ENCODE measurements around the gene ITIH3. TPM values are rescaled to one million over a fixed set of nuclear protein-coding genes. Genes with fewer than 3 reads are reported as not detected.

Gene ITIH3
- total and polyA plus RNA-seq, 10 of the 15 experiments (the other 5 are each of a cell fraction or from before 2014, with no cell fraction given), result 0.07 to 0.17 (median 0.15) TPM; not detected in 7

DNA sequence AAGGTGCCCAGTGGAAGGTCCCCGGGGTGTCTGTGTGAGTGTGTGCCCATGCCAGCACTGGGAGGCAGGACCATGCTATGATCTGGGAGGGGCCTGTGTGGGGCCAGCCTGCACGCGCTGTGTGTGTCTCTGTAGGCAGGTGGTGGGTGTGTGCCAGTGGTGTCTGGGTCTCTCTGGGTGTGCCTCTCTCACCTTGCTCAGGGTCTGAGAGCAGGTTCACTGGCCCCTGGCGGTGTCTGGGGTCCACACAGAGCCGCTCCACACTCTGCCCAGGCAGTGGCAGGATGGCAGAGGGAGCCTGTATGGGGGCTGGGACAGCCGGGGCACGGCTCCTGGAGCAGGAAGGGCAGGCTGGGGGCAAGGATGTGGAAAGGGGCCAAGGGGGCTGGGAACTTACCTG is 23.3 kb downstream of the ITIH3 start:
- no peak for FAIRE-seq
- Histone ChIP-seq H3K27me3 (replicated peaks in 1 of 2; ENCODE audit: control insufficient read depth in 2 of 2, insufficient read depth in 2 of 2, low read length in 1 of 2) (no peaks in the 10 kb centered on the region), H3K27ac (ENCODE audit: control insufficient read depth, insufficient read depth) (no peak overlapping the region), H3K4me1 (ENCODE audit: control insufficient read depth, insufficient read depth, low read length) (no peaks in the 10 kb centered on the region), H3K9me3 (replicated peaks; ENCODE audit: control insufficient read depth, insufficient read depth, low read length) (no peaks in the 10 kb centered on the region), H3K4me3 (no peak overlapping the region), H3K36me3 (ENCODE audit: control insufficient read depth in 2 of 2, insufficient read depth in 2 of 2, low read length in 1 of 2) (no peaks in the 10 kb centered on the region), H3K4me2 (ENCODE audit: control insufficient read depth, insufficient read depth) (no peak overlapping the region), H3K9ac (ENCODE audit: control insufficient read depth, insufficient read depth, low read length) (no peak overlapping the region), H3K79me2 (ENCODE audit: control insufficient read depth, insufficient read depth, low read length) (no peaks in the 10 kb centered on the region), H4K20me1 (ENCODE audit: control insufficient read depth, insufficient read depth) (no peaks in the 10 kb centered on the region), H2AFZ (ENCODE audit: control insufficient read depth, low read depth, low read length) (no peak overlapping the region)
- in situ Hi-C loops (cut with MboI), result no loop called here
- RAD21 ChIA-PET (ENCODE audit: unreplicated experiment), result no interaction called here
- SMC1A ChIA-PET (ENCODE audit: uncharacterized antibody, unreplicated experiment), result interaction anchor here (0.6 kb wide), 1 partner anchor 114 kb away, joined by 3 read pairs; no protein-coding TSS in a partner anchor
- ATAC-seq, result no peak
- CTCF ChIA-PET, result no interaction called here
- 83% methylated on average over 7 of the region's 7 CpGs for WGBS (ENCODE audit: insufficient coverage, insufficient replicate concordance, low lambda C conversion rate, missing lambda C conversion rate)
- no peak for DNase-seq (ENCODE audit: low read depth, low spot score)
- TF ChIP-seq LARP7 (IDR thresholded peaks at IDR 0.05), result no peak
- no TSS peak for BruUV-seq (replicated peaks)
- intact Hi-C loops (cut with micrococcal nuclease; ENCODE audit: unreplicated experiment), result no loop called here
- POLR2A ChIA-PET, result no interaction called here

- Histone ChIP-seq H3K9ac (ENCODE audit: control insufficient read depth, insufficient read depth, low read length) (no peak overlapping the region), H2AFZ (ENCODE audit: control insufficient read depth, low read depth, low read length) (no peak overlapping the region), H3K27me3 (replicated peaks in 1 of 2; ENCODE audit: control insufficient read depth in 2 of 2, insufficient read depth in 2 of 2, low read length in 1 of 2) (no peaks in the 10 kb centered on the region), H3K9me3 (replicated peaks; ENCODE audit: control insufficient read depth, insufficient read depth, low read length) (no peaks in the 10 kb centered on the region), H3K27ac (ENCODE audit: control insufficient read depth, insufficient read depth) (no peak overlapping the region), H3K79me2 (ENCODE audit: control insufficient read depth, insufficient read depth, low read length) (no peaks in the 10 kb centered on the region), H3K4me3 (no peak overlapping the region), H3K36me3 (ENCODE audit: control insufficient read depth in 2 of 2, insufficient read depth in 2 of 2, low read length in 1 of 2) (no peaks in the 10 kb centered on the region), H3K4me2 (ENCODE audit: control insufficient read depth, insufficient read depth) (no peak overlapping the region), H3K4me1 (ENCODE audit: control insufficient read depth, insufficient read depth, low read length) (no peaks in the 10 kb centered on the region), H4K20me1 (ENCODE audit: control insufficient read depth, insufficient read depth) (no peaks in the 10 kb centered on the region)
- no peak for ATAC-seq
- 3% methylated on average over 2 of the region's 2 CpGs for WGBS (ENCODE audit: insufficient coverage, insufficient replicate concordance, low lambda C conversion rate, missing lambda C conversion rate)
- no peak for DNase-seq (ENCODE audit: low read depth, low spot score)
- FAIRE-seq, result no peak
- CTCF ChIA-PET, result interaction anchor here (1.2 to 2.6 kb wide), 7 partner anchors 19 to 129 kb away, joined by 3 to 25 read pairs (median 6); no protein-coding TSS in a partner anchor
- intact Hi-C loops (cut with micrococcal nuclease; ENCODE audit: unreplicated experiment) (loop anchor here (1.0 kb wide), 1 partner anchor 78 kb away; no protein-coding TSS in a partner anchor), in situ Hi-C loops (cut with MboI) (no loop called here)
- POLR2A ChIA-PET, result no interaction called here
- SMC1A ChIA-PET (ENCODE audit: uncharacterized antibody, unreplicated experiment), result interaction anchor here (1.4 kb wide), 1 partner anchor 77 kb away, joined by 4 read pairs; no protein-coding TSS in a partner anchor
- RAD21 ChIA-PET (ENCODE audit: unreplicated experiment), result interaction anchor here (2.2 kb wide), 1 partner anchor 78 kb away, joined by 8 read pairs; no protein-coding TSS in a partner anchor
- BruUV-seq (replicated peaks), result no TSS peak
- no peak for TF ChIP-seq PML (IDR thresholded peaks at IDR 0.05; ENCODE audit: low read length)
- no peak for TF ChIP-seq ZBED1 (IDR thresholded peaks at IDR 0.05; ENCODE audit: borderline replicate concordance)
- no peak for TF ChIP-seq NFYB (IDR thresholded peaks at IDR 0.05; ENCODE audit: insufficient read depth, low read depth, low read length)
- TF ChIP-seq MYC (IDR thresholded peaks at IDR 0.05; ENCODE audit: insufficient read depth, insufficient read length, insufficient replicate concordance, low read length, severe bottlenecking), result no peak
- TF ChIP-seq SUZ12 (IDR thresholded peaks at IDR 0.05; ENCODE audit: unreplicated experiment), result no peak
- TF ChIP-seq, protein P1, sequence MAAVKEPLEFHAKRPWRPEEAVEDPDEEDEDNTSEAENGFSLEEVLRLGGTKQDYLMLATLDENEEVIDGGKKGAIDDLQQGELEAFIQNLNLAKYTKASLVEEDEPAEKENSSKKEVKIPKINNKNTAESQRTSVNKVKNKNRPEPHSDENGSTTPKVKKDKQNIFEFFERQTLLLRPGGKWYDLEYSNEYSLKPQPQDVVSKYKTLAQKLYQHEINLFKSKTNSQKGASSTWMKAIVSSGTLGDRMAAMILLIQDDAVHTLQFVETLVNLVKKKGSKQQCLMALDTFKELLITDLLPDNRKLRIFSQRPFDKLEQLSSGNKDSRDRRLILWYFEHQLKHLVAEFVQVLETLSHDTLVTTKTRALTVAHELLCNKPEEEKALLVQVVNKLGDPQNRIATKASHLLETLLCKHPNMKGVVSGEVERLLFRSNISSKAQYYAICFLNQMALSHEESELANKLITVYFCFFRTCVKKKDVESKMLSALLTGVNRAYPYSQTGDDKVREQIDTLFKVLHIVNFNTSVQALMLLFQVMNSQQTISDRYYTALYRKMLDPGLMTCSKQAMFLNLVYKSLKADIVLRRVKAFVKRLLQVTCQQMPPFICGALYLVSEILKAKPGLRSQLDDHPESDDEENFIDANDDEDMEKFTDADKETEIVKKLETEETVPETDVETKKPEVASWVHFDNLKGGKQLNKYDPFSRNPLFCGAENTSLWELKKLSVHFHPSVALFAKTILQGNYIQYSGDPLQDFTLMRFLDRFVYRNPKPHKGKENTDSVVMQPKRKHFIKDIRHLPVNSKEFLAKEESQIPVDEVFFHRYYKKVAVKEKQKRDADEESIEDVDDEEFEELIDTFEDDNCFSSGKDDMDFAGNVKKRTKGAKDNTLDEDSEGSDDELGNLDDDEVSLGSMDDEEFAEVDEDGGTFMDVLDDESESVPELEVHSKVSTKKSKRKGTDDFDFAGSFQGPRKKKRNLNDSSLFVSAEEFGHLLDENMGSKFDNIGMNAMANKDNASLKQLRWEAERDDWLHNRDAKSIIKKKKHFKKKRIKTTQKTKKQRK (IDR thresholded peaks at IDR 0.05; ENCODE audit: low read depth, low read length), result no peak
- no peak for TF ChIP-seq HDAC2 (IDR thresholded peaks at IDR 0.05)
- TF ChIP-seq, protein P2, sequence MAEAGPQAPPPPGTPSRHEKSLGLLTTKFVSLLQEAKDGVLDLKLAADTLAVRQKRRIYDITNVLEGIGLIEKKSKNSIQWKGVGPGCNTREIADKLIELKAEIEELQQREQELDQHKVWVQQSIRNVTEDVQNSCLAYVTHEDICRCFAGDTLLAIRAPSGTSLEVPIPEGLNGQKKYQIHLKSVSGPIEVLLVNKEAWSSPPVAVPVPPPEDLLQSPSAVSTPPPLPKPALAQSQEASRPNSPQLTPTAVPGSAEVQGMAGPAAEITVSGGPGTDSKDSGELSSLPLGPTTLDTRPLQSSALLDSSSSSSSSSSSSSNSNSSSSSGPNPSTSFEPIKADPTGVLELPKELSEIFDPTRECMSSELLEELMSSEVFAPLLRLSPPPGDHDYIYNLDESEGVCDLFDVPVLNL (IDR thresholded peaks at IDR 0.05; ENCODE audit: low read depth, low read length), result no peak
- TF ChIP-seq POLR2AphosphoS2 (IDR thresholded peaks at IDR 0.05; ENCODE audit: low read depth, low read length), result no peak
- TF ChIP-seq CREB1 (IDR thresholded peaks at IDR 0.05; ENCODE audit: low read depth), result no peak
- no peak for TF ChIP-seq CHD1 (IDR thresholded peaks at IDR 0.05; ENCODE audit: low read depth, low read length)
- TF ChIP-seq POU2F2 (IDR thresholded peaks at IDR 0.05; ENCODE audit: borderline replicate concordance, low read depth, low read length), result no peak
- TF ChIP-seq SP1 (IDR thresholded peaks at IDR 0.05; ENCODE audit: low read depth, low read length), result no peak
Observed at GRCh38 chr3:52819936-52820335, 25.3 kb downstream of the ITIH3 start.
